OCI-LY1 (cell line): Measurements from ENCODE around the gene CDK18.

Experiments
- CTCF ChIP-seq: fragments of 200-600 bp; sonication (generic), shearing (Covaris generic); IDR thresholded peaks from 2 replicates; pipeline ENCODE4 v1.5.1; 2017; ENCODE audit warnings: mild to moderate bottlenecking, antibody characterized with exemption, low read length, moderate library complexity, mixed read lengths
- EZH2 ChIP-seq: fragments of 200-600 bp; sonication (generic), shearing (Covaris generic); IDR thresholded peaks from 2 replicates; pipeline ENCODE4 v1.8.0; 2017; ENCODE audit warnings: borderline replicate concordance, mixed run types, mild to moderate bottlenecking, antibody characterized with exemption, low read length, moderate library complexity, mixed read lengths

GRCh38 chr1:205543351-205544301 is 39.2 kb downstream of the CDK18 start:
- TF ChIP-seq EZH2 (no peak), CTCF (no peak)
